ENCODE results near the gene SLC16A2.

SLC16A2 gene

DNA sequence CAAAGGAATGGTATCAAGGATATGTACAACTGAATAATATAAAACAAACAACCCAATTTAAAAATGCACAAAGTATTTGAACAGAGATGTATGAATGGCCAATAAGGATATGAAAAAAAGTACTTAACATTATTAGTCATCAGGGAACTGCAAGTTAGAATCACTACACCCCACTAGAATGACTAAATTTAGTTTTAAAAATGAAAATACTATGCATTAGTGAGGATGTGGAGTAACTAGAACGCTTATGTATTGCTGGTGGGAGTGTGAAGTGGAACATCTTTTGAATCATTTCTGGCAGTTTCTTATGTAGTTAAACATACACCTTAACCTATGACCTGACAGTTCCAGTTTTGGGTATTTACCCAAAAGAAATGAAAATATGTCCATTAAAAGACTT, 13.0 kb upstream of the SLC16A2 start:
- no peak overlapping the region for H3K4me3 ChIP-seq (ENCODE audit: low read length)
- no peaks in the 10 kb centered on the region for H3K27me3 ChIP-seq (ENCODE audit: low read depth, low read length)
- H3K4me1 ChIP-seq (ENCODE audit: low read length), result peaks cover 15% of the 10 kb centered on the region
- H3K4me2 ChIP-seq (ENCODE audit: low read length), result peak overlapping the region; percentile 51
- H2AFZ ChIP-seq (ENCODE audit: low read depth, low read length), result no peak overlapping the region
- no peaks in the 10 kb centered on the region for H3K36me3 ChIP-seq (replicated peaks; ENCODE audit: low read depth, low read length)
- peak overlapping the region; percentile 33; the same call in 1 of the 2 replicates for H3K27ac ChIP-seq (ENCODE audit: low read length)
- H3K79me2 ChIP-seq (ENCODE audit: low read length), result no peaks in the 10 kb centered on the region
- H4K20me1 ChIP-seq (ENCODE audit: insufficient read depth, low read length), result no peaks in the 10 kb centered on the region
- no peak overlapping the region for H3K9ac ChIP-seq (ENCODE audit: low read length)
- H3K9me3 ChIP-seq (ENCODE audit: insufficient read depth, low read length), result no peaks in the 10 kb centered on the region
- no peak for TF ChIP-seq EZH2phosphoT487 (IDR thresholded peaks at IDR 0.05; ENCODE audit: low read depth)
- TF ChIP-seq, protein P1, sequence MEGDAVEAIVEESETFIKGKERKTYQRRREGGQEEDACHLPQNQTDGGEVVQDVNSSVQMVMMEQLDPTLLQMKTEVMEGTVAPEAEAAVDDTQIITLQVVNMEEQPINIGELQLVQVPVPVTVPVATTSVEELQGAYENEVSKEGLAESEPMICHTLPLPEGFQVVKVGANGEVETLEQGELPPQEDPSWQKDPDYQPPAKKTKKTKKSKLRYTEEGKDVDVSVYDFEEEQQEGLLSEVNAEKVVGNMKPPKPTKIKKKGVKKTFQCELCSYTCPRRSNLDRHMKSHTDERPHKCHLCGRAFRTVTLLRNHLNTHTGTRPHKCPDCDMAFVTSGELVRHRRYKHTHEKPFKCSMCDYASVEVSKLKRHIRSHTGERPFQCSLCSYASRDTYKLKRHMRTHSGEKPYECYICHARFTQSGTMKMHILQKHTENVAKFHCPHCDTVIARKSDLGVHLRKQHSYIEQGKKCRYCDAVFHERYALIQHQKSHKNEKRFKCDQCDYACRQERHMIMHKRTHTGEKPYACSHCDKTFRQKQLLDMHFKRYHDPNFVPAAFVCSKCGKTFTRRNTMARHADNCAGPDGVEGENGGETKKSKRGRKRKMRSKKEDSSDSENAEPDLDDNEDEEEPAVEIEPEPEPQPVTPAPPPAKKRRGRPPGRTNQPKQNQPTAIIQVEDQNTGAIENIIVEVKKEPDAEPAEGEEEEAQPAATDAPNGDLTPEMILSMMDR (IDR thresholded peaks at IDR 0.05; ENCODE audit: low read depth, low read length), result no peak

DNA sequence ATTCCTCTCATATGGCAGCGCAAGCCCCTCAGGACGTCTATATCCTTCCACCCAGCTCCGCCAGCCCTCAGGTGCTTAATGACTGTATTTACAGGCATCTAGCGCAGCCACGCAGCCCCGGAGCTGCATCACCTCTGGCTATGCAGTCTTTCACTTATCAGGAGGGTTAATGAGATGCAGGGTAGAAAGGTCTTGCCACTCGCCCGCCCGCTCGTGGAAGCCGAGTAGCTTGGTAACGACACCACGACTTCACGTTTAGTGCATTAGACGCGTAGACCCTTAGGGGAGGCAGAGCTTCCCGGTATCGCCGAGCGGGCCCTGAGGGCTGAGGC, 1.5 kb upstream of the SLC16A2 start:
- peak overlapping the region; percentile 63 for H3K9ac ChIP-seq (ENCODE audit: low read length)
- peaks cover 3% of the 10 kb centered on the region; the same call in 1 of the 2 replicates for H3K27me3 ChIP-seq (ENCODE audit: low read depth, low read length)
- no peaks in the 10 kb centered on the region for H3K9me3 ChIP-seq (ENCODE audit: insufficient read depth, low read length)
- no peaks in the 10 kb centered on the region for H4K20me1 ChIP-seq (ENCODE audit: insufficient read depth, low read length)
- H3K79me2 ChIP-seq (ENCODE audit: low read length), result no peaks in the 10 kb centered on the region
- H3K4me3 ChIP-seq (ENCODE audit: low read length), result peak overlapping the region; percentile 96
- H2AFZ ChIP-seq (ENCODE audit: low read depth, low read length), result peak overlapping the region; percentile 96
- H3K36me3 ChIP-seq (replicated peaks; ENCODE audit: low read depth, low read length), result no peaks in the 10 kb centered on the region
- peaks cover 5% of the 10 kb centered on the region; the same call in 1 of the 2 replicates for H3K4me1 ChIP-seq (ENCODE audit: low read length)
- peak overlapping the region; percentile 100 for H3K4me2 ChIP-seq (ENCODE audit: low read length)
- no peak for TF ChIP-seq EZH2phosphoT487 (IDR thresholded peaks at IDR 0.05; ENCODE audit: low read depth)
- TF ChIP-seq, protein P1 (IDR thresholded peaks at IDR 0.05; ENCODE audit: low read depth, low read length), result no peak
- H3K27ac ChIP-seq (ENCODE audit: low read length), result no peak overlapping the region

DNA sequence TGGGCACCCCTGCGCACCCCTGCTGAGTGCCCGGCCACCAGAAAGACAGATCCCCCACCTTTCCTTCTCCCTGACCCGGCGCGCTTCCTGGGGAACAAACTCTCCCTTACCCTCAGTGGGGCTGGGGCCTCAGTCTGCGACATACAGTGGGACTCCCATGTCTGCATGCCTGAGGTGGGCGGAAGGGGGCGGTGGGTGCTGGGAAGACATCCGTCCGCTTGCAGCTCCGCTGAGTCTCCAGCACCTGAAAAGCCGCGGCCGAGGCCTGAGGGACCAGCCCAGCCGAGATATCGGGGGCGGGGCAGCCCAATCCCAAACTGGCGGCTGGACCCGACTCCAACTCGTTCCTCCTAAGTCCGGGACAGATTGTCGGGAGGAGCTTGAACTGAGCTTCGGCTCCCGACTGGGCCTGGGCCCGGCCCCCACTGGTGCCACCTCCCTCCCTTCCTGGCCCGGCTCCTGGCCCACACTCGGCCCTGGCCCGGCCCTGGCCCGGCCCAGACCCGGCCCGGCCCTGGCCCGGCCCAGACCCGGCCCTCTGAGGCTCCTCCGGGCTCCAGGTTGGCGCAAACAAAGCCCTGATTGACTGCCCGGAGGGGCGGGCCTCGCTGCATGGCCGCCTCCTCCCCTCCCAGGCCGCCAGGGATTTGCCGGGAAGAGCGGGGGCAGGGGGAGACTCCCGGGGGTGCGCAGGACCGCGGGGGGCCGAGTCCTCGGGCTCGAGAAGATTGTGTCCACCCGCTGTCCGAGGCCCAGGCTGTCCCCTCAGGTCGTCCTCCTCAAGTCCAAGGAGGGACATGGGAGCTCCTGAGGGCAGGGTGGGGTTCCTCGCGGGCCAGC, 877 bp upstream of the SLC16A2 start:
- TF ChIP-seq, protein P1 (IDR thresholded peaks at IDR 0.05; ENCODE audit: low read depth, low read length), result no peak
- TF ChIP-seq EZH2phosphoT487 (IDR thresholded peaks at IDR 0.05; ENCODE audit: low read depth), result no peak
- H3K4me2 ChIP-seq (ENCODE audit: low read length), result peak overlapping the region; percentile 100
- H3K27ac ChIP-seq (ENCODE audit: low read length), result no peak overlapping the region
- no peaks in the 10 kb centered on the region for H3K36me3 ChIP-seq (replicated peaks; ENCODE audit: low read depth, low read length)
- no peaks in the 10 kb centered on the region for H4K20me1 ChIP-seq (ENCODE audit: insufficient read depth, low read length)
- H3K9ac ChIP-seq (ENCODE audit: low read length), result peak overlapping the region; percentile 63
- peaks cover 3% of the 10 kb centered on the region; the same call in 1 of the 2 replicates for H3K27me3 ChIP-seq (ENCODE audit: low read depth, low read length)
- peaks cover 5% of the 10 kb centered on the region; the same call in 1 of the 2 replicates for H3K4me1 ChIP-seq (ENCODE audit: low read length)
- H3K9me3 ChIP-seq (ENCODE audit: insufficient read depth, low read length), result no peaks in the 10 kb centered on the region
- peak overlapping the region; percentile 96 for H3K4me3 ChIP-seq (ENCODE audit: low read length)
- no peaks in the 10 kb centered on the region for H3K79me2 ChIP-seq (ENCODE audit: low read length)
- H2AFZ ChIP-seq (ENCODE audit: low read depth, low read length), result peak overlapping the region; percentile 96

DNA sequence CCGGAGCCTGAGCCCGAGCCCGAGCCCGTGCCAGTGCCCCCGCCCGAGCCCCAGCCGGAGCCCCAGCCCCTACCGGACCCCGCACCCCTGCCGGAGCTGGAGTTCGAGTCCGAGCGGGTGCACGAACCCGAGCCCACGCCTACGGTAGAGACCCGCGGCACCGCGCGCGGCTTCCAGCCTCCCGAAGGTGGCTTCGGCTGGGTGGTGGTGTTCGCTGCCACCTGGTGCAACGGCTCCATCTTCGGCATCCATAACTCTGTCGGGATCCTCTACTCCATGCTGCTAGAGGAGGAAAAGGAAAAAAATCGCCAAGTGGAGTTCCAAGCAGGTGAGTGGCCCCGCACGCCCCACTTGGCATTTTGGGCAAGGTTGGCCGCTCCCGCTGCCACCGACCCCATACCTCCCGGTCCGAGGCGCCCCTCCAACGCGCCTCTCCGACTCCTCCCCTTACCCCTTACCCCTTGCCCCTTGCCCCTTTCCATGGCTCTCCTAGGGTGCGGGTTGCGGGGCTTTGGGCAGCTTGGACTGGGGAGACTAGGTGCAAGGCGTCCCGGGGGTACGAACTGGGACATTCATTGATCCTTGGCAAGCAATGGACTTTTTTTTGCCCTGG, 553 bp downstream of the SLC16A2 start:
- H3K4me3 ChIP-seq (ENCODE audit: low read length), result no peak overlapping the region
- no peaks in the 10 kb centered on the region for H3K79me2 ChIP-seq (ENCODE audit: low read length)
- no peaks in the 10 kb centered on the region for H3K36me3 ChIP-seq (replicated peaks; ENCODE audit: low read depth, low read length)
- peaks cover 5% of the 10 kb centered on the region; the same call in 1 of the 2 replicates for H3K4me1 ChIP-seq (ENCODE audit: low read length)
- H2AFZ ChIP-seq (ENCODE audit: low read depth, low read length), result no peak overlapping the region
- no peak overlapping the region for H3K4me2 ChIP-seq (ENCODE audit: low read length)
- H3K9me3 ChIP-seq (ENCODE audit: insufficient read depth, low read length), result no peaks in the 10 kb centered on the region
- H3K27me3 ChIP-seq (ENCODE audit: low read depth, low read length), result peaks cover 3% of the 10 kb centered on the region; the same call in 1 of the 2 replicates
- TF ChIP-seq, protein P1 (IDR thresholded peaks at IDR 0.05; ENCODE audit: low read depth, low read length), result no peak
- TF ChIP-seq EZH2phosphoT487 (IDR thresholded peaks at IDR 0.05; ENCODE audit: low read depth), result no peak
- H4K20me1 ChIP-seq (ENCODE audit: insufficient read depth, low read length), result no peaks in the 10 kb centered on the region
- H3K9ac ChIP-seq (ENCODE audit: low read length), result no peak overlapping the region
- H3K27ac ChIP-seq (ENCODE audit: low read length), result no peak overlapping the region

Data from OCI-LY3 (cell line).